Esophagus squamous epithelium (tissue), 4 donors: Measurements from ENCODE around the gene YLPM1.

Source experiments
- POLR2A ChIP-seq, 4 donors: fragments of 450-650 bp; IDR thresholded peaks; one replicate each; pipeline ENCODE4 v1.6.1; 2017; ENCODE audit warnings: antibody characterized with exemption in 4 of 4, mild to moderate bottlenecking in 4 of 4, moderate library complexity in 3 of 4
- TF ChIP-seq, protein P1 (sequence below), 6 experiments: fragments of 450-650 bp in 4 of 6; fragments of 200-600 bp in 2 of 6; sonication (generic) in 2 of 6; IDR thresholded peaks; one replicate each; pipeline ENCODE4 v1.5.1; 2016 to 2019; ENCODE audit warnings: antibody characterized with exemption in 6 of 6, mild to moderate bottlenecking in 4 of 6, moderate library complexity in 4 of 6

DNA sequence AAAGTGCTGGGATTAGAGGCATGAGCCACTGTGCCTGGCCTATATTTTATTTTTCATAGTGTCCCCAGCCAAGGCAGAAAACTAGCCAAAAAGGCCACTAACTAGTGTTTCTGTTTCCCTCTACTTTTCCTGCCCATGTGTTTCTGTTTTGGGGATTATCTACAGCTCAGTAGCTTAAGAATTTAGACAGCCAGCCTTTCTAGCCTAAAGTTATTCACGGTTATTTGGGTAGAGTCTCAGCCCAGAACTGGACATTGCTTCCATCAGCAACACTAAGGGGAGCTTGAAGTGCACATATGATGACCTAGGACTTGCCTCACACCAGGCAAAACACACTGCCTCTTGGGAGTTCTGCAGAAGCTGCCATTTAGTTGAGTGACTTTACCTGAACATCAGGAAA lies 94.9 kb downstream of the YLPM1 start:
- TF ChIP-seq, protein P1, sequence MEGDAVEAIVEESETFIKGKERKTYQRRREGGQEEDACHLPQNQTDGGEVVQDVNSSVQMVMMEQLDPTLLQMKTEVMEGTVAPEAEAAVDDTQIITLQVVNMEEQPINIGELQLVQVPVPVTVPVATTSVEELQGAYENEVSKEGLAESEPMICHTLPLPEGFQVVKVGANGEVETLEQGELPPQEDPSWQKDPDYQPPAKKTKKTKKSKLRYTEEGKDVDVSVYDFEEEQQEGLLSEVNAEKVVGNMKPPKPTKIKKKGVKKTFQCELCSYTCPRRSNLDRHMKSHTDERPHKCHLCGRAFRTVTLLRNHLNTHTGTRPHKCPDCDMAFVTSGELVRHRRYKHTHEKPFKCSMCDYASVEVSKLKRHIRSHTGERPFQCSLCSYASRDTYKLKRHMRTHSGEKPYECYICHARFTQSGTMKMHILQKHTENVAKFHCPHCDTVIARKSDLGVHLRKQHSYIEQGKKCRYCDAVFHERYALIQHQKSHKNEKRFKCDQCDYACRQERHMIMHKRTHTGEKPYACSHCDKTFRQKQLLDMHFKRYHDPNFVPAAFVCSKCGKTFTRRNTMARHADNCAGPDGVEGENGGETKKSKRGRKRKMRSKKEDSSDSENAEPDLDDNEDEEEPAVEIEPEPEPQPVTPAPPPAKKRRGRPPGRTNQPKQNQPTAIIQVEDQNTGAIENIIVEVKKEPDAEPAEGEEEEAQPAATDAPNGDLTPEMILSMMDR (IDR thresholded peaks at IDR 0.05): no peak
- no peak for TF ChIP-seq POLR2A (IDR thresholded peaks at IDR 0.05)
